Renal pelvis (tissue), 4 donors: ENCODE results near the gene PRPSAP1. TPM values are rescaled to one million over a fixed set of nuclear protein-coding genes. Genes with fewer than 3 reads are reported as not detected.
"Not testable (repeated sequence)": the region's sequence is repeated elsewhere in the genome, so short reads cannot be mapped to it uniquely, and the experiment has no call there.

ENCODE experiments used
- DNase-seq: peaks from one replicate; pipeline ENCODE4 v3.0.0-alpha.2; 2013
- polyA plus RNA-seq, 3 donors: library from polyadenylated mRNA; unstranded; fragments of 120-200 nt; gene quantifications; one replicate each; pipeline ENCODE4 v1.2.1, GENCODE V29; 2013; ENCODE audit not compliant: insufficient read length in 3 of 3

Gene PRPSAP1
- polyA plus RNA-seq, 3 donors = 83.4 to 87.5 (median 84.3) TPM

- DNase-seq = no peak
Measured at GRCh38 chr17:76268015-76268749, 85.5 kb downstream of the PRPSAP1 start.

- not testable (repeated sequence) for DNase-seq
Measured at GRCh38 chr17:76267581-76268001, 86.1 kb downstream of the PRPSAP1 start.

DNA sequence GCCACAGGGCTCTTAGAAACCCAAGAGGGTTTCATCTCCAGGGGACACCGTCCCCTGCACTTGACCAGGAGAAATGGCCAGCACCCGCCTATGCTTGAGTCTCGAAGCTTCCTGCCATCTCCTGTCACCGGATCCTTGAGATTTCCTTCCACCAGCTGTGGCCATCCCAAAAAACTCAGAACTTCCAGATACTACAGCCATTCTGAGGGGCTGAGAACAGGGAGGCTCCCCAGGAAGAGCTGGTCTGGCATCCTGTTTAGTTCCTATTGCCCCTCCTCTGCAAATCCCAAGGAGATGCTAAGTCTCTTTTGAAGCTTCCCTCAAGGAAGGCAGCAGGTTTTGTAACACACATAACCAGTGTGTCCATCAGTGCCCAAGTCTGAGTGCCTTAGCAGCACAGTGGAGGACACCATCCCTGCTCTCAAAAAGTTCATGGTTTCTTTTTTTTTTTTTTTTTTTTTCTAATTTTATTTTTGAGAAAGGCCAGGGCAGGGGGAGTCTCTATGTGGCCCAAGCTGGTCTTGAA, 86.6 kb downstream of the PRPSAP1 start:
- DNase-seq = no peak

DNA sequence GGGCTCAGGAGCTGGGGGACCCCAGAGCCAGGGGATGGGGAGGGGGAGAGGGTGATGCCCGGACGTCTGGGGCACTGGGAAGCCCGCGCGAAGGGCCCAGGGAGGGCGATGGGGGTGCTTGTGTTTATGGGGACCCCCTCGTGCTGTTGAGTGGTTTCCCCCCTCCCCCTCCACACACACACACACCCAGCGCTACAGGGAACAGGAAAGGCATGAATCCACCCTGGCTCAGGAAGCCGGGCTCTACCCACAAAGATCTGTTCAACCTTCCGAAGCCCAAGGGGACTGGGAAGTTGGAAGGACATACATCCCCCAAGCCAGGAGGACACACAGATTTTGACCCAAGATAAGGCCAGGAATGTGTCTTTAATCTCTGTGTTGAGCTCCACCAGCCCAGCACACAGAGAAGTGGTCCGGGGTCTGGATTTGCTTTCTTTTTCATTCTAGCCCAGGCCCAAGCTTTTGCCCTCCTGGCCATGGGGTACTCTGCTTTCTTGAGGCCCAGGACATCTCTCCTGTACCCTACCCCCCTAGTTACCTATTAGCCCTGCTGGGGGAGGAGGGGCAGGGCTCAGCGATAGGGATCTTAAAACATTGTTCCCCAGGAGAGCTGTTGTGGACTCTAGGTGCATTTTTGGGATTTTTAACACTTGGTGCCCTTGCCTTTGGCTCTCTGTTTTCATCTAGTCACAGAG, 87.3 kb downstream of the PRPSAP1 start:
- DNase-seq = no peak

GRCh38 chr17:76265624-76266243, 88.0 kb downstream of the PRPSAP1 start:
- no peak for DNase-seq

GRCh38 chr17:76264755-76265623, 88.7 kb downstream of the PRPSAP1 start, which contains the start of gene UBALD2:
UBALD2 (plus strand) TSS chr17:76265348; CDS start chr17:76265506, 158 bp downstream.
- DNase-seq = peak; percentile 99

GRCh38 chr17:76264425-76264754, 89.3 kb downstream of the PRPSAP1 start:
- DNase-seq = no peak

GRCh38 chr17:76263896-76264295, 89.8 kb downstream of the PRPSAP1 start:
- no peak for DNase-seq

- no peak for DNase-seq
Measured at GRCh38 chr17:76262732-76263344, 90.9 kb downstream of the PRPSAP1 start.

GRCh38 chr17:76261421-76262215, 92.1 kb downstream of the PRPSAP1 start:
- no peak for DNase-seq

DNA sequence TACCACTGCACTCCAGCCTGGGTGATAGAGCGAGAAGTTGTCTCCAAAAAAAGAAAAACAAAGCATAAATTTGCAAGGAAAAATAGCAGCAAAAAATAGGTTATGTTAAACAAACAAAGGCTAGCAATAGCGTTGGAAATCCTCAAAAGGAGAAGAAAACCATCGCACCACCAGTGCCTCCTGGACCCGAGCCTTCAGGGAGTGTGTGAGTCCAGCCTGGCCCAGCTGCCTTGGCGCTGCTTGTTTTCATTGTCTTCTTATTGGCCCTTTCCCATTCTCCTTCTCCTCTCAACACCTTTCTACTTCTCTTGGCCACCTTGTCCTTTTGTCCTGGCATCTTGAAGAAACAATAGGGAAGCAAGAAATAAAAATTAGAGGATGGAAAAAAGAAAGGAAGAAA, 93.0 kb downstream of the PRPSAP1 start:
- DNase-seq = no peak

DNA sequence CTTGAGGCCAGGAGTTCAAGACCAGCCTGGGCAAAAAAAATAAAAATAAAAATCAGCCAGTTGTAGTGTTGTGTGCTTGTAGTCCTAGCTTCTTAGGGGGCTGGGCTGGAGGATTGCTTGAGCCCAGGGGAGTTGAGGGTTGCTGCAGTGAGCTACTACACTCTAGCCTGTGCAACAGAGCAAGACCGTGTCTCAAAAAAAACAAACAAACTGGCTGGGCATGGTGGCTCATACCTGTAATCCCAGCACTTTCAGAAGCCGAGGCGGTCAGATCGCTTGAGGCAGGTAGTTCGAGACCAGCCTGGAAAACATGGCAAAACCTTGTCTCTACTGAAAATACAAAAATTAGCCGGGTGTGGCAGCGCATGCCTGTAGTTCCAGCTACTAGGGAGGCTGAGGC, 93.5 kb downstream of the PRPSAP1 start:
- no peak for DNase-seq

Other genes starting within 250 kb of the PRPSAP1 start
- 10 to 100 TPM; 28.2 to 31.7 (median 31.5) TPM for gene FOXJ1, start 212.7 kb downstream of the PRPSAP1 start, polyA plus RNA-seq
- 10 to 100 TPM; 27.6 to 33.2 (median 33.0) TPM for gene RNF157, start 113.4 kb downstream of the PRPSAP1 start, polyA plus RNA-seq
- 10 to 100 TPM; 34.5 to 47.6 (median 47.3) TPM for gene UBALD2, start 88.6 kb downstream of the PRPSAP1 start, polyA plus RNA-seq
- 10 to 100 TPM in 1 of 3 donors, 1 to 10 TPM in 2; 9.3 to 10.2 (median 9.9) TPM for gene QRICH2, start 45.6 kb downstream of the PRPSAP1 start, polyA plus RNA-seq
- 1 to 10 TPM; 2.7 to 4.9 (median 4.9) TPM for gene SPHK1, start 30.7 kb upstream of the PRPSAP1 start, polyA plus RNA-seq
- 10 to 100 TPM; 27.2 to 30.6 (median 27.3) TPM for gene UBE2O, start 99.2 kb upstream of the PRPSAP1 start, polyA plus RNA-seq
- gene AANAT, start 113.7 kb upstream of the PRPSAP1 start, polyA plus RNA-seq = under 1 TPM; 0.21 to 0.84 (median 0.35) TPM
- gene RHBDF2, start 147.5 kb upstream of the PRPSAP1 start, polyA plus RNA-seq = 1 to 10 TPM; 7.7 to 9.9 (median 9.1) TPM
- 10 to 100 TPM; 15.4 to 16.5 (median 16.4) TPM for gene CYGB, start 183.8 kb upstream of the PRPSAP1 start, polyA plus RNA-seq
- gene PRCD, start 186.1 kb upstream of the PRPSAP1 start, polyA plus RNA-seq = 1 to 10 TPM; 2.7 to 5.3 (median 4.6) TPM
- 1 to 10 TPM; 6.0 to 9.8 (median 9.2) TPM for gene ST6GALNAC2, start 231.9 kb upstream of the PRPSAP1 start, polyA plus RNA-seq